SW 1271 (cell line): ENCODE measurements around the gene SPTBN1.

Source experiments
- DNase-seq, 2 experiments: peaks; one replicate each; lab custom pipeline; 2025; lab: John Stamatoyannopoulos, UW

The SPTBN1 gene

GRCh38 chr2:54434711-54435110, 21.4 kb upstream of the SPTBN1 start:
- no peak for DNase-seq

DNA sequence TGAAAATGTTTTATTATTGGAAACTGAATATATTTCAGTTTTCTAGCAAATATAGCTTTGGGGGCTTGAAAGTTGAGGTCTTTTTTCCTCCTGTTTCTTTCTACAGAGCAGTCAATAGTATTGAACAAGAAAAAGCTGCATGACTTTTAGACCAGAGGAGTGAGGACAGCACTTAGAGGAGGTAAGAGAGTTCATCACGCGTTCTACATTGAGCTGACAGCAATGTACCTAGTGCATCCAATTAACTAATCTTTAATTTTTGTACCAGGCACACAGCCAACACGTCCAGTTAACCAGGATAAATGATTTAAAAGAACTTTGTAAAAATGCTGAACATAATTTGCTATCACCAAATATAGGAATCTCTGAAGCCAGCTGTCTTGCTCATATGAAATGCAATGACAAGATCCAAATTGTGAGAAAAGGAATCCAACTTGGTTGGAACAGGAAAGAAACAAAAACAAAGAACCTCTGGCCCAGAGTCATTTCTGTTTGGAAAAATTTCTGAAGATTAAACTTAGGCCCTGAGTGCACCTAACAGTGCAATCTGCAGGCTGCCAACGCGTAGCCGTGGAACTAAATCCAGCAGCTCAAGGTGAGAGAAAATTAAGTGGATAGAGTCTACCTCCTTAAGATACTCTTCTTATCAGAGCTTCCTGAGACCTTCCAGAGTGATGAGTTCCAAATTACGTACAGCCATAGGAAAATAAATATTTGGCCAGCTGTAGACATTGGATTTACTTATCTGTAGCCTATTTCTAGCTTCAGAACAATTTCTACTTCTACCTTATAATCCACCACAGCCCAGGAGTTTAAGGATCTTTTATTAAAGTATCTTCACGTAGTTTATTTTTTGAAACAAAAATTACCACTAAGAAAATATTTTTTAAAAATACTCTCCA, 20.6 kb upstream of the SPTBN1 start:
- no peak for DNase-seq

DNA sequence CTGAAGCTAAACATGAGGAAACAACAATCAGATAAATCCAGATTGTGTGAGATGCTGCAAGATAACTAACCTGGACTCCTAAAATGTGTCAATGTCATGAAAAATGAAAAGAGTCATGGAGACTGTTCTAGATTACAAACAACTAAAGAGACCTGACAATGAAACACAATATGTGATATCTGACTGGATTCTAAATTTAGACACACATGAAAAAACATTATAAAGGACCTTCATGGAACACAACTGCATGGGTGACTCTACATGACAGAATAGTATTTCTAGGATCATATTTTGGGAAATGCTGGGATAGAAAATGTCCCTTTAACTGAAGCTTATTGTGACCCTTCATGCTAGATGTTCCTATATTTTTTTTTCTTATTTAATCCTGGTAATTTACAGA, 18.5 kb upstream of the SPTBN1 start:
- DNase-seq = no peak

DNA sequence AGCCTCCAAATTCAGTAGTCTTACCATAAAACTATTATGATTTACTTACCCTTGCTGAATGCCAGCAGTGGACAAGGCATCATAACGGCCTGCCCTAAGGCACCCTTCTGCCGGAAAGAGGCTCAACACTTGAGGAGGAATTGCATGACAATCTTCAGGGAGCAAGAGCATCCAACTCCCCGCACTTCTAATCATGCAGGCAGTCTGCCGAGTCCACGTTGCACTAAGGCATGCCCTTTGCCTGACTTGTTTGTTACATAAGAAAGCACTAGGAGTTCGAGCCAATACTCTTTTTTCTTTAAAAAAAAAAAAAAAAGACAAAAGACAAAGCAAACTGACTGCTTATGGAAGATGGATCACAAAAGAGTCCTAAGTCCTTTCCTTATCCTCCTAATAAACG, 17.9 kb upstream of the SPTBN1 start:
- DNase-seq = no peak

DNA sequence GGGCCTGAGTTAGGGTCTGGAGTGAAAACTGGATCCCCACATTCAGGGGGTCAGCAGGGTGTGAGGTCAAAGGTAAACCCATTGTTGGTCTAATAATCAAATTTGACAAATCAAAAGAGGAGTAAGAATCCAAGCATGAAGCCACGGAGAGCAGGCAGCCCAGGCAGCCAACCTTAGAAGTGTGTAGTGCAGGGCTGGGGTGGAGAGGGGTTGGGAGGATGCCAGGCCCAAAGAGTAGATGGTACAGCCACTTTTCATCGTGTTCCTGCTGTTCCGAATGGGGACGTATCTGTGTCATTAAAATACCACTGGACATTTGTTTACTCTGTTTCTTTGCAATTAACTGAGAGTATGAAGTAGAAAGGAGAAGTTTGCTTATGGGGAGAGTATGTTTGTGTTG, 16.5 kb upstream of the SPTBN1 start:
- DNase-seq = no peak

- no peak for DNase-seq
Measured at GRCh38 chr2:54440050-54440449, 16.1 kb upstream of the SPTBN1 start.

- no peak for DNase-seq
Measured at GRCh38 chr2:54444503-54444902, 11.6 kb upstream of the SPTBN1 start.

DNA sequence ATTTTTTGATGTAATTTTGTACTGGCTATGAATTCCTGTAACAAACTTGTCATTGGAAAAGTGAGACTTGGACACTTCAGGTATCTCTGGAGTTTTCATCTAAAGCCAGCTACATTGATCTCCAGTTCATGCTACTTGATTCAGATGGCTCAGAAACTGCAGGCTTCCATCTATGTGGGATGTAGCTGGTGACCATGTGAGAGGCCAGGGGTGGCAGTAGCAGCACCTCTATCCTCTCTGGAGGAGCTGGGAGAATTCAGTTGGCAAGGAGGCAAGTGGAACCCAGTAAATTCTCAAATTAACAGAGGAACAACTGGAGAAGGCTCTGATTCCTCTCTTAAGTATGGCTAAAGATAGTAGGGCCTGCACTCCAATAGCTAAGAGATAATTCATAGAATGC, 10.0 kb upstream of the SPTBN1 start:
- no peak for DNase-seq

DNA sequence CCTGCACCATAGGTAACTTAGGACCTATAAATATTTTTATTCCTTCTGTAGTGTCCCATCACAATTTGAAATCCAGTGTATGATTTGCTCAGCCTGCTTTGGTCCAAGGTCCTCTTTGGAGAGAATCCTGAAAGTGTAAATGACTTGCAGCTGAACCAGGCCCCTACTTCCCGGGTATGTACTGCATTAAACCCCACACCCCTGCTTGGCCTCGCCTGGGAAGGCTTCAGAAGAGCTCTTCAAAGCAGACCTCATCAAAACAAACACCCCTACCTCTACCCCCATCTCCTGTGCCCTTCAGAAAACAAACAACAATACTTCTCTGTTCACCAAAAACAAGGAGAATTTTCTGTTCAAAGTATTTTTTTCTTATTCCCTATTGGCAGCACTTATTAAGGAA, 9.5 kb upstream of the SPTBN1 start:
- no peak for DNase-seq

GRCh38 chr2:54454548-54455130, 1.5 kb upstream of the SPTBN1 start:
- no peak for DNase-seq

GRCh38 chr2:54455131-54455562, 980 bp upstream of the SPTBN1 start:
- no peak for DNase-seq

DNA sequence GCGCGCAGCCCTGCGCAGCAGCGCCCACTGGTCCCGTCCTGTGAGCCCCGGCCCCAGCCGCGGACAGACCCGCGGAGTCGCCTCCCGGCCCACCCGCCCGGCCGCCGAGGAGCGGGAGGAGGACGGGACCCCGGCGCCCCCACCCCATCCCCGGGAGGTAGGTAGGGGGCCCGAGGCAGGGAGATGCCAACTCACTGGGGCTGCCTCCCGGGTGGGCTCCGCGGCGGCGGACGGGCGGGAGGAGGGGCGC, 160 bp downstream of the SPTBN1 start:
- DNase-seq = no peak

DNA sequence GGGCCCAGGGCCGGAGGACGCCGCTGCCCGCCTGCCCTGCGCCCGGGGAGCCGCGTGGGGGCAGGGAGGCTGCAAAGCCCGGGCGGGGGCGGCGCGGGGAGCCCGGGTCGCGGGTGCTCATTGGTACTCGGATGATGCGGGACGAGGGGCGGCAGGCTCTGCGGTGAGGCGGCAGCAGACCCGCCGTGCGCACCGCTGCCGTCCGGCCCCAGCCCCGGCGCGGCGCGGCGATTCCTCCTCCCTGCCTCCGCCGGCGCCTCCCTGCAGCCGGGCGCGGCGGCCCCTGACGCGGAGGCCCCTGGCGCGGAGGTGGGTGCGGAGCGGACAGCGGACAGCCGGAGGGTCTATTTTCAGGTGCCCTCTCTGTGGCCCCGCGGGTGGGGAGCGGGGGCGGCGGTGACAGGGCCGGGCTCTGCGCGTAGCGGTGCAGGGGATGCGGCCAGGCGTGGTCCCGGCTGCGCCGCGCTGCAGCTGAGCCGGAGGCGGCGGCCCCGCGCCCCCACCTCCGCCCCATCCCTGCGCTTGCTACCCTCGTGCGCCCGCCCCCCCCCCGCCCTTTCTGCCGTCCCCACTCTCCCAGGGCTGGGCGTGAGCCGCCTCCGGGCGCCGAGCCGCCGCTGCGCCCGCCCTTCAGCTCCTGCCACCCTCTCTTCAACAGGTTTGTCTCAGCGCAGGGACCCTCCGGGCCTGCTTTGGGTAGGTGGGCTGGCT, 640 bp downstream of the SPTBN1 start:
- DNase-seq = no peak

DNA sequence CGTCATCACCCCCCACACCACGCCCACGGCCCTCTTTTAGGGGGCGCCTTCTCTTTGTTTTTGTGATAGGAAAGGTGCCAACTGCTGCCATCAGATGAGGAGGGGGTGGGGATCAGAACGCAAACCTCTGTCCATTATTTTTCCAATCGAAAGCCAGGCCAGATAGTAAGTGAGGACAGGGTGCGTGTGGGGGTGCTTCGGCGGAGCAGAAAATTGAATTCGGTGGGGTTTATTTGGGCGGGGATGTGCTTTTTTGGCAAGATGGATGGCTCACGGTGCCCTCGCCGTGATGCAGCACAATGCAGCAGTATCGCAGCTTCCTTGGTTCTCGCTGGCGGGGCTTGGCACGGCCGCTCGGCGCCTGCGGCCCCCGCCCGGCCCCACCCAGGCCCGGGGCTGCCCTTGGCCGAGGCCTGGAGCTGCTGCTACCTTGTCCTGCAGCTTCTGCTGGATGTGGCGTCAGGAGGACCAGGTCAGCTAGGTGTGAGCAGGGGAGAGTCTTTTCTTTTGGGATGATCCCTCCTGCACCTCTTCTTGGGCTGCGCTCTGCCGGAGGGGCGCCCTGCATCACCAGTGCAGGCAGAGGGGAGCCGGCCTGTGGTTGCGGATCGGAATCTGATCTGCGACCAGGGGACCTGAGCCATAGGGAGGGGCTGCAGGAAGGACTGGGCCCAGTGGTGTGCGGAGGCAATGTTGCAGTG, 1.3 kb downstream of the SPTBN1 start:
- no peak for DNase-seq

DNA sequence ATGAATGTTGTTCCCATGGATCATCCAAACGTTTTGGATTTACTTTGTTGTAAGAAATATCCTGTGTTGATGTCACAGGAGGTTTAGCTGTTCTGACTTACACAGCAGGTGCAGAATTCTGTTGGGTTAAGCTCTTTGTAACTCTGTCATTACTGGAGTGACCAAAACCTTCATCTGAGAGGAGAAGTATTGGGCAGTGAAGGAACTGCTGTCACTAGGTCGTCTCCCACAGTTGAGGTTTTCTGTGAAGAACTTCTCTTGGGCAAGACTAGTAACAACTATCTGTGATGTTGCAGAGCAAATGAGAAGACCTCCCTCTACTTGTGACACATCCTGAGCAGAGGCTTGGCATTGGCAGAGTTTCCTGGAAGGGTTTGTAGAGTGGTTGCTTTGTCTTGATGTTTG, 2.9 kb downstream of the SPTBN1 start:
- DNase-seq = no peak

DNA sequence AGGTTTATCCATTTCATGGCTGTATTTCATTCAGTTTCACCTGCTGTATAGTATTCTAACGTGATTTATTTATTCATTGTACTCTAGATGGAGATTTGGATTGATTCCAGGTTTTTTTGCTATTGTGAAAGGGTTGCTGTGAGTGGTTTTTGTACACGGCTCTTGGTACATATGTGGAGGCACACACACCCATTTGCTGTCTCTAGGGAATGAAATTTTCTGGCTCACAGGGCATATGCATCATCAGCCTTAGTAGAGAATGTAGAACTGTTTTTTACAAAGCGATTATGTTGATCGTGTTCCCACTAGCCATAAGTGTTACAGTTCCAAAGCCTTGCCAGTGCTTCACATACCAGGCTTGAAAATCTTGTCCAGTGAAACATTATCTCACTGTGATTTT, 5.1 kb downstream of the SPTBN1 start:
- no peak for DNase-seq

DNA sequence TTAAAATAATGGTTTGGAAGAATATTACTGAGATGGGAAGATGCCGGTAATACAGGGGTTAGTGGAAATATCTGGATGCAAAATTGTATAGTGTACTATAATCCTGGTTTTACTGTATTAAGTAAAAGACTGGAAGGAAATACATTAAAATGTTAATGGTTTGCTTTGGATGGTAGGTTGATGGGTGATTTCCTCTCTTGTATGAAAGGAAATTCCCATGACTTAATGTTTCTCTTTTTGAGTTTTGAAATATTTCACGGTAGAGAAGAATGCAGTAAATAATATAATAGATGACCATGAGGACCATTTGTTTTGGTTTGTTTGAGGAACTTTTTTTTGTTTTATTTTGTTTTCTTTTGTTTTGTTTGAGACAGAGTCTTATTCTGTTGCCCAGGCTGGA, 8.2 kb downstream of the SPTBN1 start:
- no peak for DNase-seq

GRCh38 chr2:54465143-54465542, 9.0 kb downstream of the SPTBN1 start:
- DNase-seq = no peak

DNA sequence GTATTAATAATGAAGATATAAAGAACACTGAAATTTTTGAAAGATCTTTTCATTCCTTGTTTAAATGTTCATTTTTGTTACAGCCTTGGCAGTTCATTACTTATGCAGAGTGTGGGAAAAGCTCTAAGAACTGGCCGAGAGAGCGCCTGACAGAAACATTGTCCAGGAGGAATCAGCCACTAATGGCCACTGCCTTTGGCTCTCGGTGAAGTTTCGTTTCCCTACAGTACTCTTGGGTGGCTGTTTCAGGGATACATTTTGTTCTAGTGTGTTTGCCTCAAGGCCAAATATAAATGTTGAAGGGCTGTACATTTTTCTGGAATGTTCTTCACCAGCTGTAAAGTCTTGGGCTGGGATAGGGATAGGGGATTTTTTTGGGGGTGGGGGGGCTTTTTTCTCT, 10.7 kb downstream of the SPTBN1 start:
- DNase-seq = no peak

- no peak for DNase-seq
Measured at GRCh38 chr2:54468673-54469072, 12.5 kb downstream of the SPTBN1 start.

GRCh38 chr2:54469484-54470053, 13.4 kb downstream of the SPTBN1 start:
- no peak for DNase-seq

GRCh38 chr2:54470266-54470938, 14.3 kb downstream of the SPTBN1 start:
- no peak for DNase-seq
